ENCODE measurements around the gene IL19. TPM values are rescaled to one million over a fixed set of nuclear protein-coding genes. Genes with fewer than 3 reads are reported as not detected.

IL19 gene
- total and polyA plus RNA-seq, 3 experiments from 2014 or later: not detected

DNA sequence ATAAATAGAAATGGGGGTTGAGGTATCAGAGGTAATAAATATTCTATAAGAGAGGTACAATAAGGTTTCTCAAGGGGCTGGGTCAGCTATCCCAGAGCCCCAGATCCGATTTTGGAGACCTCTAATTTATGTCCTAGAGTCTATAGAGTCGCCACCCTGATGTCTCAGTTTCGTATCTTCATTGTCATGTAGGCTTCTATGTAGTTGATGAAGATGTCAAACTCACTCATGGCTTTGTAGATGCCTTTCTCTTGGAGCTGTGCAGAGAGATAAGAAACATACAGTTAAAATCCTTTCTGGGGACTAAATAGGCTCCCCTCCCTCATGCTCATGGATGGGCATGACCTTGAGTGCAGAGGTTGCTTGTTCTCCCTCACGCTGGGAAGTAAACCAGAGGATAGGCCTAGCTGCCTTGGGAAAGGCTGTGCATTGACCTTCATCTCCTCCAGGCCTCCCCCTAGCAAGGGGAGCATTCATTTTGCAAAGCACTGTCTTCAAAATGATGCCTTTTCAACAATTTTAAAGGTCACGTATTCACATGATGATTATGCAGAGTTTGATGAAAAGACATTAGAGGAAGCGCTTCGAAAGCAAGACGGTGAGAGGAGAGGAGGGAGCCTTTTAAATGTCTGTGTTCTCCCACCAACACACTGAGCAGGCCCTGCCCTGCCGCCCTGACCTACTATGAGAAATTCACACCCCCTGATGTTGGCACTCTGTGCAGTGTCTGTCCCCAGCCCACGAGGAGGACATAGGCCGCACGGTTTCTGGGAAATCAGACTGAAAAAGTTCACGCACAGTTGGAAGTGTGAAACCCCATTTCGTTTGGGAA is 1.9 kb upstream of the IL19 start:
- Mint-ChIP-seq H3K4me1 (peaks cover 72 to 94% (median 90%) of the 10 kb centered on the region in 3 donors), H3K4me3 (peak overlapping the region in 6 of 7 donors; percentile 42 to 87 (median 71)), H3K9me3 (no peaks in the 10 kb centered on the region), H3K27me3 (no peaks in the 10 kb centered on the region), H3K36me3 (no peaks in the 10 kb centered on the region), H3K27ac (peak overlapping the region; percentile 50 to 92 (median 90))
- peaks cover 81% of the 10 kb centered on the region for H3K4me1 ChIP-seq (ENCODE audit: insufficient read depth, low read length)
- H3K27me3 ChIP-seq (ENCODE audit: insufficient read depth, low read length, poor library complexity, severe bottlenecking): no peaks in the 10 kb centered on the region
- H3K27ac ChIP-seq (ENCODE audit: low read depth, low read length): no peak overlapping the region
- no peaks in the 10 kb centered on the region for H3K36me3 ChIP-seq (ENCODE audit: insufficient read depth, low read length)
- no peak for DNase-seq
- ChIA-PET POLR2A (interaction anchor here (1.0 to 2.7 kb wide), 5 partner anchors 10 to 35 kb away, joined by 3 to 13 read pairs (median 4); no protein-coding TSS in a partner anchor), CTCF (interaction anchor here (0.7 to 4.7 kb wide), 16 partner anchors 8 to 144 kb away, joined by 3 to 42 read pairs (median 6); no protein-coding TSS in a partner anchor)
- H3K9me3 ChIP-seq (ENCODE audit: low read length): no peaks in the 10 kb centered on the region
- no peak overlapping the region for H3K4me3 ChIP-seq (ENCODE audit: low read length)

DNA sequence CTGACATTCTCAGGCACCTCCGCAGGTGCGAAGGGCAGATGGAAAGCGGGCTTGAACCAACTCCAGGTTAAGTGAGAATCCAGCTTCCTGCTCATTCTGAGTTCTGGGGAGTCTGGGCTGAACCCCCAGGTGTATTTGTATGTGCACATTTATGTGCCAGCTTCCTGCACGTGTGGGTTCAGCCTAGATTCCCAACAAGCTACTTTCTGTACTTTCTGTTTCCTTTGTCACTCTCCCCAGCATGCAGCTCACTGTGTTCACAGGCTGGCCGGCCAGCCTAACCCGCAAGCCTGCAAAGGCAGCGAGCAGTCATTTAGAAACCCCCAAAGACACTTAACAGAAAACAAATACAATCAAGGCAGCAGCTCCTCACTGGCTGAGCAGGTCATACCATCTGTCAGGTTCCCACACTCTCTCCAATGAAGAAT is 1.3 kb upstream of the IL19 start:
- no peaks in the 10 kb centered on the region for H3K27me3 Mint-ChIP-seq
- ChIA-PET POLR2A (interaction anchor here (1.1 to 2.7 kb wide), 4 partner anchors 11 to 152 kb away, joined by 3 to 13 read pairs (median 4); partner anchors contain the start of gene FCMR), CTCF (interaction anchor here (0.8 to 4.7 kb wide), 15 partner anchors 8 to 143 kb away, joined by 3 to 42 read pairs (median 4); no protein-coding TSS in a partner anchor)
- Histone ChIP-seq H3K27ac (ENCODE audit: low read depth, low read length) (no peak overlapping the region), H3K9me3 (ENCODE audit: low read length) (no peaks in the 10 kb centered on the region), H3K27me3 (ENCODE audit: insufficient read depth, low read length, poor library complexity, severe bottlenecking) (no peaks in the 10 kb centered on the region), H3K36me3 (ENCODE audit: insufficient read depth, low read length) (no peaks in the 10 kb centered on the region), H3K4me1 (ENCODE audit: insufficient read depth, low read length) (peaks cover 81% of the 10 kb centered on the region), H3K4me3 (ENCODE audit: low read length) (no peak overlapping the region)
- no peaks in the 10 kb centered on the region for H3K9me3 Mint-ChIP-seq
- peaks cover 75 to 93% (median 89%) of the 10 kb centered on the region in 3 donors for H3K4me1 Mint-ChIP-seq
- peak in 4 of 5 donors; percentile 24 to 75 (median 52) for DNase-seq
- peak overlapping the region; percentile 8 to 87 (median 68) for H3K4me3 Mint-ChIP-seq
- H3K36me3 Mint-ChIP-seq: no peaks in the 10 kb centered on the region
- H3K27ac Mint-ChIP-seq: peak overlapping the region; percentile 50 to 92 (median 90)

DNA sequence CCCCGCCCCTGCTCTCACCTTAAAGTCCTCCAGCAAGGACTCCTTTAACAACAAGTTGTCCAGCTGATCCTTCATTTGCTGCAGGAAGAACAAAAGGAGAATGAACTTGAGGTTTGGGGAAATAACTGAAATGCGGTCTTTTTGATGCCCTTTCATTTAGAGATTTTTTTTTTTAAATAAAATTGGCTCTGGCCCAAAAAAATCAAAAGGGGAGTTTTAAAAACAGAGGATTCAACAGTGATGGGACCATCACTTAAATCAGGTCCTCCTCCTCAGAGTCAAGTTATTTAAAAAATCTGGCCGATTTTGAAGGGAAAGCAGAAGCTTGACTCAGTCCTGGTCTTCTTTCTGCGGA is 742 bp downstream of the IL19 start:
- Mint-ChIP-seq H3K27ac (peak overlapping the region in 5 of 8 donors; percentile 33 to 92 (median 72)), H3K9me3 (no peaks in the 10 kb centered on the region), H3K4me1 (peaks cover 70 to 85% (median 81%) of the 10 kb centered on the region in 3 donors), H3K27me3 (no peaks in the 10 kb centered on the region), H3K4me3 (peak overlapping the region in 2 of 7 donors; percentile 74 to 76), H3K36me3 (no peaks in the 10 kb centered on the region)
- H3K27me3 ChIP-seq (ENCODE audit: insufficient read depth, low read length, poor library complexity, severe bottlenecking): no peaks in the 10 kb centered on the region
- H3K27ac ChIP-seq (ENCODE audit: low read depth, low read length): no peak overlapping the region
- ChIA-PET POLR2A (interaction anchor here (0.7 to 1.1 kb wide), 2 partner anchors 13 to 32 kb away, joined by 3 read pairs; no protein-coding TSS in a partner anchor), CTCF (interaction anchor here (1.4 to 3.9 kb wide), 6 partner anchors 15 to 141 kb away, joined by 5 to 24 read pairs (median 6); no protein-coding TSS in a partner anchor)
- DNase-seq: no peak
- H3K9me3 ChIP-seq (ENCODE audit: low read length): no peaks in the 10 kb centered on the region
- no peaks in the 10 kb centered on the region for H3K36me3 ChIP-seq (ENCODE audit: insufficient read depth, low read length)
- peaks cover 67% of the 10 kb centered on the region for H3K4me1 ChIP-seq (ENCODE audit: insufficient read depth, low read length)
- no peak overlapping the region for H3K4me3 ChIP-seq (ENCODE audit: low read length)

DNA sequence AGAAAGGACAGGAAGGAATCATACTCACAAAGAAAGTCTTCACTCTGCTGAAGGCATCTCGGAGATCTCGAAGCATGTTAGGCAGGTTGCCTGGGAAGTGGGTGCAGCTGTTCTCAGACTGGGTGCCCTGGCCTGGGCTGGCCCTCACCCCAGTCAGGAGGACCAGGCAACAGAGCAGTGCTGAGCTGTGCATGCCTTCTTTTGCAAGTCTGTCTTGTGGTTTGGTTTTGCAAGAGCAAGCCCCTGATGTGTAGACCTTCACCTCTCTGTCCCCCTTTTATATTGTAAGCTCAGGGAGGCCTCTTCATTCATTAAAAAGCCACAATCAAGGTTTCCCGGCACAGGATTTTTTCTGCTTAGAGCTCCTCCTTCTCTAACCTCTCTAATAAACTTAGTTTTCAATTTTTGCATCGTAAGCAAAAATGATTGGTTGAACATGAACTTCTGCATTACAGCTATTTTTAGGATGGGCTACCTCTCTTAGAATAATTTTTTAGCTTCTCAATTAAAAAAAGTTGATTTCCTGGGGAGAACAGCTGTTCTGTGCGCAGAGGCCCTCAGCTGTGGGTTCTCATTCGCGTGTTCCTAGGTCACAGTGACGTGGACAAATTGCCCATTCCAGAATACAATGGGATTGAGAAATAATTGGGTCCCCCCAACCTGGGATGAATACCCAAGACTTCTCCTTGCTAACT is 1.8 kb downstream of the IL19 start, which contains the start of gene IL10:
IL10 (minus strand) TSS at position 252 of the 695 bp plus-strand sequence; CDS start at position 193, 59 bp downstream.
- no peaks in the 10 kb centered on the region for H3K27me3 ChIP-seq (ENCODE audit: insufficient read depth, low read length, poor library complexity, severe bottlenecking)
- no peak within 1 kb of the TSS for H3K27ac ChIP-seq (ENCODE audit: low read depth, low read length)
- no peaks in the 10 kb centered on the region for H3K9me3 Mint-ChIP-seq
- H3K9me3 ChIP-seq (ENCODE audit: low read length): no peaks in the 10 kb centered on the region
- no peak for DNase-seq
- H3K4me3 ChIP-seq (ENCODE audit: low read length): no peak within 1 kb of the TSS
- H3K4me3 Mint-ChIP-seq: peak within 1 kb of the TSS in 5 of 7 donors; percentile 21 to 56 (median 39)
- H3K27me3 Mint-ChIP-seq: no peaks in the 10 kb centered on the region
- peaks cover 61 to 74% (median 70%) of the 10 kb centered on the region in 3 donors for H3K4me1 Mint-ChIP-seq
- peaks cover 56% of the 10 kb centered on the region for H3K4me1 ChIP-seq (ENCODE audit: insufficient read depth, low read length)
- H3K36me3 Mint-ChIP-seq: no peaks in the 10 kb centered on the region
- CTCF ChIA-PET: interaction anchor here (0.6 to 3.9 kb wide), 6 partner anchors 11 to 140 kb away, joined by 3 to 24 read pairs (median 5); no protein-coding TSS in a partner anchor
- H3K27ac Mint-ChIP-seq: peak within 1 kb of the TSS; percentile 44 to 90 (median 68)
- POLR2A ChIA-PET: interaction anchor here (0.5 kb wide), 1 partner anchor 148 kb away, joined by 4 read pairs; no protein-coding TSS in a partner anchor
- H3K36me3 ChIP-seq (ENCODE audit: insufficient read depth, low read length): no peaks in the 10 kb centered on the region

DNA sequence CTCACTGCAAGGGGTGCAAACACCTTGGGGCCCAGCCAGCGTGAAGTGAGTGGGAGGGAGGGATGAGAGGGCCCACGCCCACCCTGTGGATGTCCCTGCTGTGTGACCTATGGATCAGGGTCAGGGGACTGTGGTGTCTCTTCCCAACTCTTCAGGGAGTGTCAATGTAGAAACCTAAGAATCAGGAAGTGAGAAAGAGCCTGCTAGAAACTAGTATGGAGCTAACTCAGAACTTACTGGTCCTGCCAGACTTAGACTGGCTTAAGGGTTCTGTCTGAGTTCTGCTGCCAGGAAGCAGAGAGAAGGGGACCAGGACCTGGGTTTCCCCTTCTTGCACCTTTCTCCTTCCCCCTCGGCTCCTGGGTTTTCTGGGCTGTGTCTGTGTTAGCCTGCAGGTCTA is 3.5 kb downstream of the IL19 start:
- H3K4me1 ChIP-seq (ENCODE audit: insufficient read depth, low read length): peaks cover 43% of the 10 kb centered on the region

DNA sequence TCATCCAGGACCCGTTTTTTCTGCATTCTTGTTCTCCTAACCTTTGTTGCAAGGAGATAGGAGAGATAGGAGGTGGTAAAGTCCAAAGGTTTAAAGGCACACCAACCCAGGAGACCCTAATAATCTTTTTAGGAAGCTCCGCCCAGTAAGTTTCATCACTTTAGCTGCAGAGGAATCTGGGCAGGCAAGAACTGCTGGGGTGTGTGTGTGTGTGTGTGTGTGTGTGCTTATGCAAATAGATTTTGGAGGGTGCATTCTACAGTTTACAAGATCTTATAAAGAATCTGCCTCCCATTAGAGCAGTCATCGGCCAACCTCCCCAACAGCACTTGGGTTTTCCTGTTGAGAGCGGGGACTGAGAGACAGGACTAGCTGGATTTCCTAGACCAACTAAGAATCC is 5.7 kb downstream of the IL19 start:
- Mint-ChIP-seq H3K36me3 (no peaks in the 10 kb centered on the region), H3K27me3 (no peaks in the 10 kb centered on the region), H3K4me3 (no peak overlapping the region), H3K27ac (no peak overlapping the region), H3K4me1 (peaks cover 29 to 38% (median 35%) of the 10 kb centered on the region in 3 donors), H3K9me3 (no peaks in the 10 kb centered on the region)
- Histone ChIP-seq H3K4me3 (ENCODE audit: low read length) (no peak overlapping the region), H3K27ac (ENCODE audit: low read depth, low read length) (no peak overlapping the region), H3K9me3 (ENCODE audit: low read length) (no peaks in the 10 kb centered on the region), H3K36me3 (ENCODE audit: insufficient read depth, low read length) (no peaks in the 10 kb centered on the region), H3K4me1 (ENCODE audit: insufficient read depth, low read length) (peaks cover 21% of the 10 kb centered on the region), H3K27me3 (ENCODE audit: insufficient read depth, low read length, poor library complexity, severe bottlenecking) (no peaks in the 10 kb centered on the region)
- no peak for DNase-seq
- ChIA-PET CTCF (interaction anchor here (0.7 to 1.8 kb wide), 5 partner anchors 10 to 110 kb away, joined by 3 to 9 read pairs (median 4); no protein-coding TSS in a partner anchor), POLR2A (interaction anchor here (0.6 kb wide), 1 partner anchor 213 kb away, joined by 13 read pairs; no protein-coding TSS in a partner anchor)

More for the DNA sequence above, 3.5 kb downstream of the IL19 start:
- Mint-ChIP-seq H3K4me1 (peaks cover 50 to 60% (median 56%) of the 10 kb centered on the region in 3 donors), H3K9me3 (no peaks in the 10 kb centered on the region), H3K36me3 (no peaks in the 10 kb centered on the region), H3K27me3 (no peaks in the 10 kb centered on the region), H3K27ac (peak overlapping the region in 3 of 8 donors; percentile 43 to 65 (median 63)), H3K4me3 (no peak overlapping the region)
- no peak overlapping the region for H3K4me3 ChIP-seq (ENCODE audit: low read length)
- no peaks in the 10 kb centered on the region for H3K27me3 ChIP-seq (ENCODE audit: insufficient read depth, low read length, poor library complexity, severe bottlenecking)
- no peaks in the 10 kb centered on the region for H3K36me3 ChIP-seq (ENCODE audit: insufficient read depth, low read length)
- no peak for DNase-seq
- no peak overlapping the region for H3K27ac ChIP-seq (ENCODE audit: low read depth, low read length)
- POLR2A ChIA-PET: no interaction called here
- no peaks in the 10 kb centered on the region for H3K9me3 ChIP-seq (ENCODE audit: low read length)
- CTCF ChIA-PET: interaction anchor here (1.0 to 2.1 kb wide), 3 partner anchors 8 to 35 kb away, joined by 3 to 7 read pairs (median 3); no protein-coding TSS in a partner anchor

DNA sequence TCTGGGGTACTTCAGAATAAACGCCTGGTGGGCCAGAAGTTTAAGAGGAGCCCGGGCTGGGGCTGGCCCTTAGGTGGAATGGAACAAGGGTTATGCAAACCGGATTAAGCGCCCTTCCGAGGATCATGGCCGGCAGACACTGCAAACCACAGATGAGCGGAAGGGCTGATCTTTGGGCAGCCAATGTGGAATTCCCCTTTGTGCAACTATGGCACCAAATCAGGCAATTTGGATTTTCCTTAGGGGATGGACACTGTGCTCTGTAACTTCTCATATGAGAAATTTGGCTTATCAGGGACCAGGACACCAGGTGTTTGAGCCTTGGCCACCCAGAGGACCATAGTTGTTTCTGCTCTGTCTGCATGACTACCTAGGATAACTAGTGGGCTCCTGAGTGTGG is 7.5 kb downstream of the IL19 start:
- DNase-seq: no peak
- H3K36me3 Mint-ChIP-seq: no peaks in the 10 kb centered on the region
- no peaks in the 10 kb centered on the region for H3K27me3 Mint-ChIP-seq
- no peaks in the 10 kb centered on the region for H3K36me3 ChIP-seq (ENCODE audit: insufficient read depth, low read length)
- no peaks in the 10 kb centered on the region for H3K9me3 Mint-ChIP-seq
- ChIA-PET POLR2A (no interaction called here), CTCF (interaction anchor here (1.3 kb wide), 1 partner anchor 9 kb away, joined by 3 read pairs; no protein-coding TSS in a partner anchor)
- H3K4me3 Mint-ChIP-seq: no peak overlapping the region
- no peak overlapping the region for H3K27ac Mint-ChIP-seq
- H3K4me3 ChIP-seq (ENCODE audit: low read length): no peak overlapping the region
- H3K4me1 Mint-ChIP-seq: peaks cover 27 to 35% (median 33%) of the 10 kb centered on the region in 3 donors
- no peaks in the 10 kb centered on the region for H3K9me3 ChIP-seq (ENCODE audit: low read length)
- H3K4me1 ChIP-seq (ENCODE audit: insufficient read depth, low read length): peaks cover 14% of the 10 kb centered on the region
- H3K27ac ChIP-seq (ENCODE audit: low read depth, low read length): no peak overlapping the region
- no peaks in the 10 kb centered on the region for H3K27me3 ChIP-seq (ENCODE audit: insufficient read depth, low read length, poor library complexity, severe bottlenecking)

Data from CD8-positive, alpha-beta memory T cell (primary cell).